Vagina (tissue), 2 donors: ENCODE data around the gene ZC3H12C. TPM values are rescaled to one million over a fixed set of nuclear protein-coding genes. Genes with fewer than 3 reads are reported as not detected.

Experiments used
- DNase-seq, 2 donors: peaks; one replicate each; pipeline ENCODE4 v3.0.0-alpha.2; 2017; ENCODE audit errors: extremely low spot score in 2 of 2
- H3K27ac ChIP-seq: fragments of 200-600 bp; sonication (generic); one replicate; pipeline ENCODE4 v1.5.1; 2019
- H3K27me3 ChIP-seq: fragments of 200-600 bp; sonication (generic); one replicate; pipeline ENCODE4 v1.5.1; 2019
- H3K36me3 ChIP-seq, 2 donors: fragments of 200-600 bp; sonication (generic); one replicate each; pipeline ENCODE4 v1.5.1; 2017 to 2019
- H3K4me1 ChIP-seq: fragments of 200-600 bp; sonication (generic); one replicate; pipeline ENCODE4 v1.5.1; 2019
- H3K4me3 ChIP-seq, 2 donors: fragments of 200-600 bp; sonication (generic); 1 replicate in 1 of 2; 2 replicates in 1 of 2; pipeline ENCODE4 v1.5.1; 2016 to 2019
- H3K9me3 ChIP-seq: fragments of 200-600 bp; sonication (generic); one replicate; pipeline ENCODE4 v1.5.1; 2019
- CTCF ChIP-seq, 3 experiments: fragments of 450-650 bp in 2 of 3; fragments of 200-600 bp in 1 of 3; sonication (generic) in 1 of 3; IDR thresholded peaks; one replicate each; pipeline ENCODE4 v1.5.1; 2017 to 2019; ENCODE audit warnings: antibody characterized with exemption in 3 of 3, mild to moderate bottlenecking in 2 of 3, moderate library complexity in 2 of 3
- POLR2A ChIP-seq, 2 donors: fragments of 450-650 bp; IDR thresholded peaks; one replicate each; pipeline ENCODE4 v1.6.1; 2017; ENCODE audit warnings: antibody characterized with exemption in 2 of 2, mild to moderate bottlenecking in 2 of 2, moderate library complexity in 2 of 2
- POLR2AphosphoS5 ChIP-seq, 2 donors: sonication (generic); formaldehyde crosslinking; IDR thresholded peaks; one replicate each; pipeline ENCODE4 v1.9.0; 2017; ENCODE audit warnings: antibody characterized with exemption in 2 of 2, mild to moderate bottlenecking in 2 of 2, low read depth in 1 of 2; ENCODE audit not compliant: insufficient read depth in 1 of 2
- intact Hi-C: fragments of 100-400 bp; cut with DNase I; formaldehyde crosslinking; loops from one replicate; pipeline ENCODE4 v1.15.1; 2023
- total RNA-seq: library from RNA; depleted of rRNA; stranded (reverse); fragments of >200 nt; gene quantifications from one replicate; pipeline ENCODE4 v1.2.3, GENCODE V29; 2016

ZC3H12C gene
- total RNA-seq, 1 donor from 2014 or later: 16.7 TPM

GRCh38 chr11:110074499-110074898 is 18.7 kb upstream of the ZC3H12C start:
- TF ChIP-seq POLR2A (IDR thresholded peaks at IDR 0.05) (no peak), POLR2AphosphoS5 (IDR thresholded peaks at IDR 0.05; ENCODE audit: insufficient read depth in 1 of 2, low read depth in 1 of 2) (no peak), CTCF (IDR thresholded peaks at IDR 0.05) (no peak)
- Histone ChIP-seq H3K4me3 (no peak overlapping the region), H3K27ac (no peak overlapping the region), H3K4me1 (peaks cover 22% of the 10 kb centered on the region), H3K9me3 (no peaks in the 10 kb centered on the region), H3K27me3 (no peaks in the 10 kb centered on the region), H3K36me3 (no peaks in the 10 kb centered on the region)
- intact Hi-C loops: no loop called here
- DNase-seq: no peak

GRCh38 chr11:110075105-110075846 is 17.9 kb upstream of the ZC3H12C start:
- peaks cover 17% of the 10 kb centered on the region for H3K4me1 ChIP-seq
- no peaks in the 10 kb centered on the region for H3K9me3 ChIP-seq
- intact Hi-C loops: no loop called here
- no peaks in the 10 kb centered on the region for H3K27me3 ChIP-seq
- TF ChIP-seq POLR2A (IDR thresholded peaks at IDR 0.05) (no peak), POLR2AphosphoS5 (IDR thresholded peaks at IDR 0.05; ENCODE audit: insufficient read depth in 1 of 2, low read depth in 1 of 2) (no peak), CTCF (IDR thresholded peaks at IDR 0.05) (no peak)
- no peak overlapping the region for H3K27ac ChIP-seq
- DNase-seq: no peak
- H3K36me3 ChIP-seq: no peaks in the 10 kb centered on the region
- H3K4me3 ChIP-seq: no peak overlapping the region

- Histone ChIP-seq H3K27ac (no peak overlapping the region), H3K4me1 (peaks cover 17% of the 10 kb centered on the region), H3K9me3 (no peaks in the 10 kb centered on the region), H3K4me3 (no peak overlapping the region), H3K27me3 (no peaks in the 10 kb centered on the region), H3K36me3 (no peaks in the 10 kb centered on the region)
- intact Hi-C loops: no loop called here
- TF ChIP-seq CTCF (IDR thresholded peaks at IDR 0.05): no peak
- TF ChIP-seq POLR2AphosphoS5 (IDR thresholded peaks at IDR 0.05; ENCODE audit: insufficient read depth in 1 of 2, low read depth in 1 of 2): no peak
- DNase-seq: no peak
Measured at GRCh38 chr11:110075847-110076208, 17.4 kb upstream of the ZC3H12C start.

GRCh38 chr11:110076371-110076965 is 16.7 kb upstream of the ZC3H12C start:
- intact Hi-C loops: no loop called here
- Histone ChIP-seq H3K36me3 (no peaks in the 10 kb centered on the region), H3K9me3 (no peaks in the 10 kb centered on the region), H3K27me3 (no peaks in the 10 kb centered on the region), H3K27ac (no peak overlapping the region), H3K4me3 (no peak overlapping the region), H3K4me1 (peaks cover 17% of the 10 kb centered on the region)
- DNase-seq: no peak
- TF ChIP-seq CTCF (IDR thresholded peaks at IDR 0.05) (no peak), POLR2AphosphoS5 (IDR thresholded peaks at IDR 0.05; ENCODE audit: insufficient read depth in 1 of 2, low read depth in 1 of 2) (no peak), POLR2A (IDR thresholded peaks at IDR 0.05) (no peak)

GRCh38 chr11:110077346-110077745 is 15.8 kb upstream of the ZC3H12C start:
- no peak for DNase-seq
- Histone ChIP-seq H3K36me3 (no peaks in the 10 kb centered on the region), H3K27ac (no peak overlapping the region), H3K4me1 (peaks cover 17% of the 10 kb centered on the region), H3K9me3 (no peaks in the 10 kb centered on the region), H3K4me3 (no peak overlapping the region), H3K27me3 (no peaks in the 10 kb centered on the region)
- intact Hi-C loops: no loop called here
- TF ChIP-seq POLR2AphosphoS5 (IDR thresholded peaks at IDR 0.05; ENCODE audit: insufficient read depth in 1 of 2, low read depth in 1 of 2) (no peak), CTCF (IDR thresholded peaks at IDR 0.05) (no peak), POLR2A (IDR thresholded peaks at IDR 0.05) (no peak)
